ENCODE data around the gene NTRK1.
A peak's percentile ranks its signal among the peaks of the same experiment; 100 is the strongest.

NTRK1 gene

DNA sequence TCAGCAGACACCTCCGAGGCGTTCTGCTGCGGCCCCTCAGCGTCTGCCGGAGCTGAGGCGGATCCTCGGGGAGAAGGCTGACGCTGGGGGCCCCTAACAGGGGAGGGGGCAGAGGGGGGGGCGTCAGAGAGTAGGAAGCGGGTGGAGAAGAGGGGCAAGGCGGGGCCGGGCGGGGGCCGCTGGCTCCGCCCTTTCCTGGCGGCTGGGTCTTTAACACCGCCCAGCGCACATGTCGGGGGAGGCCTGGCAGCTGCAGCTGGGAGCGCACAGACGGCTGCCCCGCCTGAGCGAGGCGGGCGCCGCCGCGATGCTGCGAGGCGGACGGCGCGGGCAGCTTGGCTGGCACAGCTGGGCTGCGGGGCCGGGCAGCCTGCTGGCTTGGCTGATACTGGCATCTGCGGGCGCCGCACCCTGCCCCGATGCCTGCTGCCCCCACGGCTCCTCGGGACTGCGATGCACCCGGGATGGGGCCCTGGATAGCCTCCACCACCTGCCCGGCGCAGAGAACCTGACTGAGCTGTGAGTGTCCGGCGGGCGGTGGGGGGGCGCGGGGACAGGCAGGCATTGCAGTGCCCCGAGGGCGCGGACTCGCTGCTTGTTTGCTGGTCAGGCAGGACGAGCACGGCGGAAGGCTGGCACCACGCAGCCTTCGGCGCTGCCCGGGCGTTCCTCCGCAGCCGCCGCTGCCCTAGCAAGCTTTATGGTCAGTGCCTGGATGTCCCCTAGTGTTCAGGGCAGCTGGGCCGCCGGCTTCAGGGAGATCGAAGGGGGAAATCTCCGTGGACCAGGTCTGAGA lies at the start of gene NTRK1:
TSS of gene NTRK1 (plus strand) at position 238 of the 796 bp plus-strand sequence. CDS start at position 308, 70 bp downstream.
- DNase-seq (ENCODE audit: low read depth in 4 of 4, low spot score in 1 of 4): peak in 1 of 4 experiments; percentile 36

DNA sequence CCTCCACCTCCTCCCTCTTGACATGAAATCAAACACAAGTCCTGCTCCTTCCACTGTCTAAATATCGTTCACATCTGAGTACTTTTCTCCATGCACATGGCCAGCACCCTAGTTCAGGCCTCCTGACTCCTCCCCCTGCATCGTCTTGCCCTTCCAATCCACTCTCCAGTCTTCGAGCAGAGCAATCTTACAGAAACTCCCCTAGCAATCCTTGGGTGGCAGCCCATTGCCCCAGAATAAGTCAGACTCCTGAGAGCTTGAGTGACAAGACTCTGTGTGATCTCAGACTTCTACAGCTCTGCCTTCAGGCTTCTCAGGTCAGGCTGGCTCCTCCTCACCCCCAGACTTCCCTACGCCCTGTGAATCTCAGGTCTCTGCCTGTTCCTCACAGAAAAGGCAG lies 49.5 kb upstream of the NTRK1 start:
- no peak for DNase-seq (ENCODE audit: low read depth in 4 of 4, low spot score in 1 of 4)

DNA sequence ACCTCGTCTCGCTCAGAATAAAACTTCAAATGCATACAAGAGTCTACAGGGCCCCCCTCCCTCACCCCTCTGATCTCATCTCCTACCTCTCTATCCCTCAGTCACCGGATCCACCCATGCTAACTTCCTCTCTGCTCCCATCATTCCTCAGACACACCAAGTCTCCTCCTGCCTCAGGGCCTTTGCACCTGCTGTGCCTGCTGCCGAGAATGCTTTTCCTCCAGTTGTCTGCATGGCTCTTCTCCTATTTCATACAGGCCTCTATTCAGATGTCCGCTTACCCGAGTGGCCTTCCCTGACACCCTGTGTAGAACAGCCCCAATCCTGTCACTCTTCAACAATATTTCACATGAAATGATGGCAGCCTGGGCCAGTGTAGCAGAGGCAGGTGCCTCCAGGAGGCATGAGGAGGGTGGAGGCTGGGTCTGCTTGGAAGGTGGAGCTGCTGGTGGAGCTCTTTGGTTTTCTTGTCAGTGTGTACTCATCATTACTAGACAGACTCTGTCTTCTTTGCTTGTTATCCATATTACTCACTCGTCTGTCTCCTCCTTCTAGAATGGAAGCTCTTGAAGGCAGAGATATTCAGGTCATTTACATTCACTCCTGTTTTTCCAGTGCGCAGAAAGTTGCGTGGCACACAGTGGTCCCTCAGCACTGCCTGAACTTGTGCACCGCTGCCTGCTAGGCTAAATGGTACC lies 48.2 kb upstream of the NTRK1 start:
- no peak for DNase-seq (ENCODE audit: low read depth in 4 of 4, low spot score in 1 of 4)

DNA sequence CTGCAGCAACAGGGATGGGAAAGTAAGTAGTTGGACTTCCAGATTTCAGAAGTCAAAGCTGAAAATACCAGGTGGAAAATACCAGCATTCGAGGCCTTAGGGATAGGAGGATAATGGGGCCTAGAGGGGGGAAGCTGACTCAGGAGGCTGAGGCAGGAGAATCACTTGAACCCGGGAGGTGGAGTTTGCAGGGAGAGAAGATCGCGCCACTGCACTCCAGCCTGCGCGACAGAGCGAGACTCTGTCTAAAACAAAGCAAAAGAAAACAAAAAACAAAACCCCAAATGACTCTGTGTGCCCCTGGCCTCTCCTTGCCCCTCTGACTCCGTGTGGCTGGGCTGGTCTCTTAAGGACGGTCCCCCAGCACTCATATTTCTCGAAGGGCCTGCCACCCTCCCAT lies 47.4 kb upstream of the NTRK1 start:
- no peak for DNase-seq (ENCODE audit: low read depth in 4 of 4, low spot score in 1 of 4)

DNA sequence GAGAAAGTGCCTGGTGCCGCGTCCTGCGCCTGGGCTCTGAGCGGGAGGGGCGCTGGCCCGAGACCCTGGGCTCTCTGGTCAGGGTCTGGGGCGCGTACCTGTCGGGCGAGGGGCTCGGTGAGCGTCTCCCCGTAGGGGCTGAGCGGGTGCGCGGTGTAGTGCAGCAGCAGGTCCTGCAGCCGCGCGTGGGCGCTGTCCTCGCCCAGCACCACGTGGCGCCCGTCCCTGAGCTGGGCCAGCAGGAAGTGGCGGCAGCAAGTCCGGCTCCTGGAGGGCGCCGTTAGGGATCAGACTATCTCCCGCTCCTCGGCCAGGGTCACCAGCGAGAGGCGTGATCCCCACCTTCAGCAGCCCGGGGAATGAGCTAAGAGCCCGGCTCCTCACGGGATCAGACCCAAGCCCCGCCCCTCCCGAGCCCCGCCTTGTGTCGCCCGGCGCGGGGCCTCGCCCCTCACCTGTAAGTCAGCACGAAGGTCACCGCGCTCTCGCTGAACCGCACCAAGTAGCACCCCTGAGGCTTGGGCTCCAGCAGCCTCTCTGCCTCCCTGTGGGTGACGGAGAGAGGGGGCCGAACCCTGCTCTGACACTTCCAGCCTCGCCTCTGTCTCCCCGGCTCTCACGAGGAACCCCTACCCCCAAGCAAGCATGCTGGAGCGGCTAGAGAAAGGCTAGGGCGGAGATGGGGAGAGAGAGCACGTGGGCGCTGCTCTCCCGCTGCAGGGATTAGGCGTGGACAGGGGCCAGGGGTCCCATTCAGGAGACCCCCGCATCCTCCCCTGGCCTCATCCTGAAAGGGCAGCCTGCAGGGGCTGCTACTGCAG lies 46.7 kb upstream of the NTRK1 start:
- peak; percentile 45 to 81 (median 58) for DNase-seq (ENCODE audit: low read depth in 4 of 4, low spot score in 1 of 4)

DNA sequence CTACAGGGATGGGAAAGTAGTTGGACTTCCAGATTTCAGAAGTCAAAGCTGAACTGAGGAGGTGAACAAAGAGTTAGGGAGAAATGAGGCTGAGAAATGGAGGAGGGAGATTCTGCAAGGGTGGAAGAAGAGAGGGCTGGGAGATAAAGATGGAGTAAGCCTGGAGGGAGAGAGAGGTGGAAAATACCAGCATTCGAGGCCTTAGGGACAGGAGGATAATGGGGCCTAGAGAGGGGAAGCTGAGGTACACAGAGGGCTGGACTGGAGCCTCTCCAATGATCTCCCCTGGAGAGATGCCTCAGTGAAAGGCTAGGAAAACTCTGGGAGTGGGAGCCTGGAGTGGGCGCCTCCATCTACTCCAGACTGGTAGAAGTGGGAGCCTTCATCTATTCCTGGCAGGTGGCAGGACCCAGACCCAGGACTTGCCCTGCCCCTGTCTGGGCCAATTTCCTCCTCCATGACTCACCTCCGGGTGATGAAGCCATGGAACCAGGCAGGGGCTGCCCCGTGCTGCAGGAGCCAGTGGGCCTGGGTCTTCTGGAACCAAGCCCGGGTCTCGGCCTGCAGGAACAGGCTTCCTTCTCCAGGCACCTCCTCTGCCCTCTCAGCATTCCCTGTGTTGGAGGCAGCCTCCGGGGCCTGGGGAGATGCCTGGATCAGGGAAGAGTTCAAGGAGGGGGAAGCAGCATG lies 45.9 kb upstream of the NTRK1 start:
- peak in 1 of 4 experiments; percentile 46 for DNase-seq (ENCODE audit: low read depth in 4 of 4, low spot score in 1 of 4)

DNA sequence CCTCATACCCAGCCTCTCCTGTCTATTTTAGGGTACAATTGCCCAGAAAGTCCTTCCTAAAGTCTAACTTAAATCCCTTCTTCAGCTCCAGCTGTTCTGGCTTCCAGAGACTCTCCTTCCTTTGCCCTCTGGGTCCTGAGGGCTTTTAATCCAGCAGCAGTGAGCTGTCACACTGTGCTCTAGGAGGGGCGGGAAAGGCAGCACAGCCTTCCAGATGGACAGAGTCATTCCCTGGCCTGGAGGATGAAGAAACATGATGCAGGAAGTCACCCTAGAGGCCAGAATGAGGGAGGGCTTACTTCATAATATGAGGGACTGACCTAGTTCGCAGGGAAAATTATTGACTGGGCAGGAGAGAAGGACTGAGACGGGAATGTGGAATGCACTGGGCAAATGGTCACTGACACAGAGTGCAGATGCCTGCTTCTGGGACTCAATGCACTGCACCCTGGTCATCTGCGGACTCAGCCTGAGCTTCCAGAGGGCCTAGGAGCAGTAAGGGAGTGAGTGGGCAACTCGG lies 45.3 kb upstream of the NTRK1 start:
- no peak for DNase-seq (ENCODE audit: low read depth in 4 of 4, low spot score in 1 of 4)

DNA sequence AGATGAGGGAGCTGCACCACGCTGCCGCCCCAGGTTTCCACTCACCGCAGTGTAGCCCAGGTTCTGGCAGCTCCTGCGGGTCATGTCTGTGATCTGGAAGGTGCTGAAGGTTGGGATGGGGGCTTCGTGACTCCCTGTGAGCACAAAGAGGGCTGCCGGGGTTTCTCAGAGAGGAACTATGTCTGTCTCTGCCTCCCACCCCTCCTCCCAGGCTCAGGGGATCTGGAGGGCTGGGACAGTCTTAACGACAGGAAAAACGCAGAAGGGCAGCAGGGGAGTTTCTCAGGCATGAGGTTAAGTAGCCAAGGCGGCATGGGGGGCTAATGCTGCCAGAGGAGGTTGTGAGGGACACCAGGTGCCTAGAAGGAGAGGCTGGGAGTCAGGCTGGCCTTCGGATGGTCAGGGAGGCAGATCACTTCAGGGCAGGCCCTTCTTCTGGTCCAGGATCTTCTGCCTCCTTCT lies 44.7 kb upstream of the NTRK1 start:
- DNase-seq (ENCODE audit: low read depth in 4 of 4, low spot score in 1 of 4): no peak

DNA sequence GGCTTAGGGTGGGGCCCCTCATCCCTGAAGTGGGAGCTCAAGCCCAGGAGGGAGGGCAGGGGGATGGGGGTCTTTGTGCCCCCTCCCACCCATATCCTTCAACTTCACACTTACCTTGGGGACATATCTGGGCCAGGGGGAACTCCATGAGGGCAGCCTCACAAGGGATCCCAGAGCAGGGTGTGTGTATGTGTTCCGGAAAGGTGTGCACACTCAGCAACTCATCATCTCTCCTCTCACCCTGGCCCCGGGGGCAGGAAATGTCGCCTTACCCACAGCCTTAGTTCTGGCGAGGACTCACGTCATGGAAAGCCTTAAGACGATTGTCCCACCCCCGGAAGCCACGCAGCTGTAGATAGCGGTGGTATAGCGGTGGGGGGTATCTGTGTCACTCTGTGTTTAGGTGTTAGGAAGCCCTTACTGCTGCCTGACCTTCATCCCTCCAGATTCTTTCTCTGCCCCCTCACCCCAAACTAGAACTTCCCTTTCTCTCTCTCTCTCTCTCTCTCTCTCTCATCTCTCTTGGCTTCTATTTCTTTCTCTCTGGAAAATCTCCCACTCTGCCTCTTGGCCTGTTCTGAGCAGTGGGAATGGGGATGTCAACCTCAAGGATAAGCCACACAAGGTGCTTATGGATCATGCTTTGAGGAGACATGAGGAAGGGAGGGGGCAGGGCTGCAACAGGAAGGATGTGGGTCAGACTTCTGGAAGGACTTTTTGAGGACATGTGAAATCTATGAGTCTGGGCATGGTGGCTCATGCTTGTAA lies 43.9 kb upstream of the NTRK1 start, which contains the start of gene SH2D2A:
TSS of gene SH2D2A (minus strand) at position 288 of the 768 bp plus-strand sequence. CDS start at position 148, 140 bp downstream.
- DNase-seq (ENCODE audit: low read depth in 4 of 4, low spot score in 1 of 4): peak; percentile 79 to 93 (median 84)

DNA sequence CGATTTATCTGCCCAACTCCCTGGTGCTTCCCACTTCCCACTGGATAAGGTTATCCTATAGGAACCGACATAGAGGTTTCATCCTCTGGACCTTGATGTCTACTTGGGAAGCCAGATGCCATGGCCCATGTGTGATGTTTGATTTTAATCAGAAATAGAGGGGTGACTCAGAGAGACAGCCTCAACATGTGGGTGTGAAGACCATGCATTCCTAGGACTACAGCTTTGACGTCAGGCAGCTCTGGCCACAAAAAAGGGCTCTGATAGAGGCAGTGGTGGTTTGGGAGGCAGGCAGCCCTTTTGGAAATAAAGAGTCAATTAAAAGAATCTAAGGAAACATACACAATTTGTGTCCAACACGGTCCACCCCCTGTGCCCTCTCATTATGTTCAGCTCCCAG lies 38.9 kb upstream of the NTRK1 start:
- no peak for DNase-seq (ENCODE audit: low read depth in 4 of 4, low spot score in 1 of 4)

DNA sequence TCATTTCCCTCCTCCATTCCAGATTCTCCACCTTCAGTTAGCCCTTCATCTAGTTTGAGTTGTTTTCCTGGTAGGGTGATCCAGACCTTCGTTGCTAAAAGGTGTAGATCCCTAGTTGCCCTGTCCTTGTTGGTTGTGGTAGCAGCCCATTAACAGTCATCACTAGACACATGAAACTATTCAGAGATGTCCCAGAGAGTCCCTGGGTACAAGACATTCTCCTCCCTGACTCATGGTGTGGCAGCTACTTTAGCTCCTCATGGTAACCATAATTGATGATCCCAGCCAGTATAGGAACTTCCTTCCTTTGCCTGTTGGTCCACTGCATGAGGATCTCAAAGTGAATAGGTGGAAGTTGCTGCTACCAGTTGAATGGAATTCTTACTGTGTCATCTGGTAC lies 38.0 kb upstream of the NTRK1 start:
- DNase-seq (ENCODE audit: low read depth in 4 of 4, low spot score in 1 of 4): no peak

DNA sequence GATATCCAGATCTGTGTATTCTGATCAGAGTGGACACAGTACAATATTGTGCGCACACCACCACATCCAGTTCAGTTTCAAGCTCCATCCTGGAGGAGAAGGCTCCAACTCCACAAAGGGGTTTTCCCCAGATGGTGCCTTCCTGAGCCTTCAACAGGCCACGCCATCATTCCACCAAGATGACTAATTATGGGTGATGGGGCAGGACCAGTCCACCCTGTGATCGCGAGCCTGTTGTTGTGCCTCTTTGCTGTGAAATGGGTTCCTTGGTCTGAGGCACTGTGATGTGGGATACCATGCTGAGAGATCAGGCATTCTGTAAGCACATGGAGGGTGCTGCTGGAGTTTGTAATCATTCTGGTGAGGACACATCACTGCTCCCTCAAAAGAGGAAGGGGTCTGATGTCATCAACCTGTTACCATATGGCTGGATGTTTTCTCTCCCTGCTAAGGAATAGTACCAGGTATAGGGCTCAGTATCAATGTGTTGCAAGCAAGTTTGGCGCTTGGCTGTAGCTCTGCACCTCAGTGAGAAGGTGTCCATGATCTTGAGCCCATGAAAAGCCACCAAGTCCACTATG lies 37.4 kb upstream of the NTRK1 start:
- DNase-seq (ENCODE audit: low read depth in 4 of 4, low spot score in 1 of 4): no peak

DNA sequence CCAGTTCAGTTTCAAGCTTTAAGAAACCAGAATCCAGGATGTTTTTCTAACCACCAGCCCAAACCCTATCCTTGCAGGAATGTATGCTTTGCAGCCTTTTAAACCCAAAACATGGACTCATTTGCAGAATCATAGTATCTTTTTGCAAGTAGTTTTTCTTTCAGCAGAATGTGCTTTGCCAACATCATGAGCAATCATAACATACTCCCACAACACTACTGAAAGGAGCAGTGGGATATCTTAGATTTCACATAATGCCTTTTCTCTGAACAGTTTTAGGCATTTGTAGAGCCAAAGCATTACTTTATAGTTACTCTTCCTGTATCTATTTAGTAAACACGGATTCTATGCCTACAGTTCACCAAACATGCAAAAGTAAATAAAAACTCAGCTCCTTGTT lies 34.0 kb upstream of the NTRK1 start:
- DNase-seq (ENCODE audit: low read depth in 4 of 4, low spot score in 1 of 4): no peak

DNA sequence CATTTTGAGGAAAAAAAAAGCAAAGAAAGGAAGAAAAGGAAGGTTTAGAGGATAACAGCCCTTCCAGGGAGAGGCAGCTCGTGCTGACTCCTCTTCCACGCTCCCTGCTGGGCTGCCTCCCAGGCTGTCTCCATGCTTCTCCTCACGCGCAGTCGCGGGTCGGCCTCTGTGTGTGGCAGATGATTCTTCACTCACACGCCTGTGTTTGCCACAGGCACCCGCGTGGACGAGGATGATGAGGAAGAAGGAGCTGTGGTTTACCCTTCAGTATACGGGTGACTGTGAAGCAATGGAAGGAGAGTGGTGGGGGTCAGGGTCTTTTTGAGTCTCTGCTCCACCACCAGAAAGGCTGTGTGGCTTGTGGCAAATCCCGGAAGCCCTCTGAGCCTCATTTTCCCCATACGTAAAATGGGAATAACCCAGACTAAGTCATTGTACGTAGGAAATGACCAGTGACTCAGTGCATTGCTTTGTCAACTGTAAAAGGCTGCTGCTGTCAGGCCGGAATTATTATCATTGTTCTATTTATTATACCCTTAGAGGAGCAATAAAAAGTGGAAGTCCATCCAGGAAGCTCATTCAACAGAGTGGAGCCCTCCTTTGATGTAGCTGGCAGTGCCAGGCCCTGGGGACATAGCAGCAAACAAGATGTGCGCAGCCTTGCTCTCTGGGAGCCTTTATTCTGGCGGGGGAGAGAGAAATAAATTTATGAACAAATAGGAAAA lies 32.1 kb upstream of the NTRK1 start:
- DNase-seq (ENCODE audit: low read depth in 4 of 4, low spot score in 1 of 4): no peak

DNA sequence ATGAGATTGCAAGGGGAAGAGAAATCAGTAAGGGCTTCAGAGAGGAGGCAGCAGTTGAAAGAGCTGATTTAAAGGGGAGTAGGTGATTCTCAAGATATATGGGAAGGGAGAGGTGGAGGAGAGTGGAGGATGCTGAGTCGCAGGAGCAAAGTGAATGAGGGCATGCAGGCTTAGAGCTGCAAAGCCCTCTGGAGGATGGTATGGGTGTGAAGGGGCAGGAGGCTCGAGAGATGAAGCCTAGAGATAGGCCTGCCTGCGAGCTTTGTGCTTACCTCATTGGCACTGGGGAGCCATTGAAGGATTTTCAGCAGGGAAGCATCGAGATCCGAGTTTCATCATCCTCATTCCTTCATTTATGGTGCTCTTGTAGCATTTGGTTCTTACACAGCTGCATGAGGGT lies 28.2 kb upstream of the NTRK1 start:
- DNase-seq (ENCODE audit: low read depth in 4 of 4, low spot score in 1 of 4): no peak

DNA sequence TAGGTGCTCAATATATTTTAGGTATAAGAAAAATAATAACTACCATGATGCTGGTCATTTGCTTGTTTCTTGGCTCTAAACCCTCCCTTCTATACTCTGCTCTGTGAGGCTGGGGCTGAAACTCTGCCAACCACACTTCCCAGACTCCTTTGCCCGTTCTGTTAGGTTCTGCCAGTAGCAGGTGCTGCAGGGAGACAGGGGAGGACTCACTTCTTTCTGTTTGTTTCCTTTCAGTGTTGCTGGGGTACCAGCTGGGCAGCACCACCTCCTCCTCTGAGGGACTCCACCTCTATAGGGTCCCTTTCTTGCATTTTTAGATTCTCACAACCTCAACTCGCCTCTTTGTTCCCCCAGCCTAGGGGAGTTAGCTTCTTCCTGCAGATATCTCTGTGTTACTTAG lies 27.1 kb upstream of the NTRK1 start:
- no peak for DNase-seq (ENCODE audit: low read depth in 4 of 4, low spot score in 1 of 4)

DNA sequence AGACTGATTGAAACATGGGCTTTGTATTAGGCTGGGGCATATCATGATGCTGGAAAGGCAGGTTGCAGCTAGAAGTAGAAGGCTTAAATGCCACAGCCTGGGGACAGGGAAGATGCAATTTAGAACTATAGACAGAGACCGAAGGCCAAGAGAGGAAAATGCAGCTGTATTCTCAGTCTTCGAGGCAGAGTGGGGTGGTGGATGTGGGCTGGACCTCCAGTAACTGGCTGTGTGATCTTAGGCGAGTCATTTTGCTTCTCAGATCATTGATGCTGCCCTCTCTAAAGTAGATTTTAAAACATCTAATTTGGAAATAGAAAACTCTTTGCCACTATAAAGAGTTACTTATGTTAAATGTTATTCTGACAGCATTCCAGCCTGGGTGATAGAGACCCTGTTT lies 26.3 kb upstream of the NTRK1 start:
- DNase-seq (ENCODE audit: low read depth in 4 of 4, low spot score in 1 of 4): no peak

DNA sequence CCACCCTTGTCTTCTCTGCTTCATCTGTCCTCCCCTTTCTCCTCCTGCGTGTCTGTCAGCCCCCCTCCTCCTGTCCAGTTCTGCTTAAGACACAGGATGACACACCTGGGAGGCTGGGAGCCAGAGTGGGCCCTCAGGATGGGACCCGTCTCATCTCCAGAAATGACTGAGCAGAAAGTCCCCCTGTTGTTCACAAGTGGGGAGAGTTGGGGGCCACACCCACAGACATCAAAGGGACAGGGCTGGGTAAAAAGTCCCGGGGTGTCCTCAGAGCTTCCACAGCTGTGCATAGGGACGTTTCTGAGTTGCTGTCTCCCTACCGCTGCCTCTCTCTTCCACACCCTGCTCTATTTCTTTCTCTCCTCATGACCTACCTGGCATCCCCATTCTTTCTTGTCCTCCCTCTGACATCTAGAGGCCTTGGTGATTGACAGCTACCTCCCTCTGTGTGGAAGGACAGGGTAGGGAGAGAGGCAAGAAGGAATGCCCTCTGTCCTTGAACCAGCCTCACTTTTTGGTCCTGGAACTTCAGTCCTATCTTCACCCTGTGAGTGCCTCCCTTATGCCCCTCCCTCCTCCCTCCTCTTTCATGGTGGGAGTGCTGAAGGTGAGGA lies 24.5 kb upstream of the NTRK1 start:
- DNase-seq (ENCODE audit: low read depth in 4 of 4, low spot score in 1 of 4): peak in 1 of 4 experiments; percentile 46
